HG03139 (cell line): Measurements from ENCODE around the gene SHANK1.

ENCODE experiments used
- ATAC-seq: cut with Tn5 transposase; IDR thresholded peaks from one replicate; pipeline ENCODE4 v1.9.1; 2021; ENCODE audit not compliant: unreplicated experiment

The SHANK1 gene

DNA sequence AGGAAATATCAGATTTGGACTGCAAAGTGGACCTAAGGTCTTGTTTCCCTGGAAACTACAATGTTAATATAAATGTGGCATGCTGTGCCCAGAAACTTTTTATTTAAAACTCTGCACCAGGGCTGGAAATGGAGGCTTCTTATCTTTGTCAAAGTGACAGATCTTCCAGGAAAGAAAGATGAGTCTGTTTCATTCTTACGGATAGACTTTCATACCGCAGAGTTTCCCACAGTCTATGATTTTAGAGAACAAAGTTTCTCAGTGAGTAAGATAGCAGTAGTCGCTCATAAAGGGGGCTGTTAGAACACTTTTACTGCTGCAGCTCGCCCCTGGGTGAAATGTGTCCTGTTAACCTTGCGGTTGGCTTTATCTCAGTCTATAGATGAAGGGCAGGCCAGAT is 10.3 kb upstream of the SHANK1 start:
- ATAC-seq, result no peak

DNA sequence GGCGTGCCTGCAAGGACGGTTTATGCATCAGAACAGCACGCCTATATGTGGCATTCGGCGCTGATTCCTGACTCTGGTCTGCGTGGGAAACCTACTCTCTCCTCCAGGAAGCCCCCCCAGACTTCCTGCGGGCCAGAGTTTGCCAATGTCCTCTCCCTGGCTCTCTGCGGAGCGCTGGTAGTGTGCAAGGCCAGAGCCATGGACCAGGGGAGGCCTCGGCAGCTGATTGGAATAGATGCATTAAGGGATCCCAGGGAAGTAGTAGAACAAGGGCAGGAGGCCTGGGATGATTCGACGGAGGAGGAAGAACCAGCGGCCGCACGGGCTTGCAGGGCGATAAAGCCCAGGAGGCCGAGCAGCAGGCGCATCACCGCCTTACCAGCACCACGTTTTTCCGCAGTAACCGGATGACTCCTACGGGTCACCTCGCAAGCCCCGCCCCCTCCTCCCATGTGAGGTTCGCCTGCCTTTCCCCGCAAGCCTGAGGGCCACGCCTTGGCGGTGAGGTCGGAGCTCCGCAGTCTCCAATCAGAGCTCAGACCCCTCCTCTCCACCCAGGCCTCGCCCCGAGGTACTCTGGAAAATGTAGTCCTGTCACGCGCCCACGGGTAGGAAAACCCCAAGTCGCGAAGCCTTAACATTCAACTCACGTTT is 8.6 kb upstream of the SHANK1 start:
- no peak for ATAC-seq

DNA sequence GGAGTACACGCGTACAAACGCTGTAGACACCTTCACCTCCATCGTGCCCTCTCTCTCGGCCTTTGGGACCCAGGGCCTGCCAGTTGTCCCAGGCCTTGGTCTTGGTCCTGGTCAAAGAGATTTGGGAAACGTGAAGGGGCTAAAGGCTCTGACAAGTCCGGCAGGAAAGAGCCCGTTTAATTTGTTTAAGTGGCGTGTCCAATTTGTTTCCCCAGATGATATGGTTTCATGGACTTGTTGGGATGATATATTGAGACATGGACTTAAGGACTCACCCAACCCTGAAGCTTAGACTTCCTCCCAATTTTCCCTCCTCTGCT is 6.3 kb upstream of the SHANK1 start:
- no peak for ATAC-seq

GRCh38 chr19:50725218-50725910 is 5.8 kb upstream of the SHANK1 start:
- no peak for ATAC-seq

DNA sequence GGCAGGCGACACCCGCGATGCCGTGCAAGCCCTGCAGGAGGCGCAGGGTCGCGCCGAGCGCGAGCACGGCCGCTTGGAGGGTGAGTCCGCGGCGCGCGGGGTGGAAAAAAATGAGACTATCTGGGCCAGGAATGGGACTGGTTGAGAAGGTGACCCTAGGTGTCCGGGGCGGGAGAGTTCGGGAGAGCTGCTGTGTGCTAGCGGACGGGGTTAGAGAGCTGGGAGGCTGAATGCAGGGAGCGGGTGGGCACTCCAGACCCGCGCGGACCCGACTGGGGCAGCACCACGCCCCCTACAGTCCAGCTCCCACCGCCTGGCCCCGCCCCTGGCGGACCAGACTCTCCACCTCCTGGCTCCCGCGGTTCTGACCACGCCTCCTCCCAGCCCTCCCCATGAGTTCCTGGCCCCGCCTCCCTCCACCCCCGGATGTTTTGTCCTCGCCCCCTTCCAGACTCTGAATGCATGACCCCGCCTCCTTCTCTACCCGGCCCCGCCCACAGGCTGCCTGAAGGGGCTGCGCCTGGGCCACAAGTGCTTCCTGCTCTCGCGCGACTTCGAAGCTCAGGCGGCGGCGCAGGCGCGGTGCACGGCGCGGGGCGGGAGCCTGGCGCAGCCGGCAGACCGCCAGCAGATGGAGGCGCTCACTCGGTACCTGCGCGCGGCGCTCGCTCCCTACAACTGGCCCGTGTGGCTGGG is 5.1 kb upstream of the SHANK1 start:
- ATAC-seq, result peak; percentile 62

DNA sequence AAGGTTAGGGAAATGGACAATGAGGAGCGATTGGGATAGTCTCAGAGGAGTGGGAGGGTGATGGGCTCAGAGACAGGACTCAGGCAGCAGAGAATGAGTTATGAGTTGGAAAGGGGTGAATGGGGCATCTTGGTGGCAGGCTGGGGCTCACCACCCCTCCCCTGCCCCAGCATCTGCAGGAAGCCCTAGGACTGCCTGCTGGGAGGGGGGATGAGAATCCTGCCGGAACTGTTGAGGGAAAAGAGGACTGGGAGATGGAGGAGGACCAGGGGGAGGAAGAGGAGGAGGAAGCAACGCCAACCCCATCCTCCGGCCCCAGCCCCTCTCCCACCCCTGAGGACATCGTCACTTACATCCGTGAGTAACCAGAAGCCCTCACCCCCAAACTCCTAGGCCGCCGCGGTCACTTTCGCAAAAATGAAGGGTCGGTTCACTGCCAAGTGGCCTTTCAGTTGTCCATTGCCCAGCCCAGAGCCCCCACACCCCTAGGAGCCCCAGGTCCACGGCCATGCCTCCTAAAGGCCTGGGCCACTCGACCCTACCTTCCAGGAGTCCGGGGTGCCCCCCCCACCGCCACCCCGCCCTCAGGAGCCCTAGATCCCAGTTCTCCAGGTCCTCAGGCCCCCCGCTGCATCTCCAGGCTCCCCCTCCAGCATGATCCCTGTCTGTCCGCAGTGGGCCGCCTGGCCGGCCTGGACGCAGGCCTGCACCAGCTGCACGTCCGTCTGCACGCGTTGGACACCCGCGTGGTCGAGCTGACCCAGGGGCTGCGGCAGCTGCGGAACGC is 4.3 kb upstream of the SHANK1 start:
- peak; percentile 23 for ATAC-seq

DNA sequence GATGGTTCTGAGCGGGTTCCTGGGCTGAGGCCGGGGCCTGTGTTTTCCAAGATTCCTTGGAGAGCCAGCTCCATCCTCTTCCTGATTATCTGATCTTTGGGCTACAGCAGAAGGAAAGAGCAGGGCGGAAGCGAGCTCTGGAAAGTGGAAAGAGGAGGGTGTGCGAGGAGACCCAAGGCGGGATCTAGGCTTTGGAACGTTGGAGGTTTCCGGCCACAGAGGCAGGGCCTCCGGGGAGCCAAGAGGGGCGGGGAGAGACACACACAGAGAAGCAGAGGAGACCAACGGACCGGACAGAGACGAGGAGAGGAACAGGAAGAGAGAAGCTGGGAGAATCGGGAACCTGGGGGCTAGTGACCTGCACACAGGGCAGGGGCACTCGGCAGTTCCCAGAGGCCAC is 3.5 kb upstream of the SHANK1 start, which contains the start of gene CLEC11A:
Gene CLEC11A (plus strand): TSS at position 296 of the 400 bp plus-strand sequence. CDS start 162 bp downstream, outside the sequence.
- no peak for ATAC-seq

DNA sequence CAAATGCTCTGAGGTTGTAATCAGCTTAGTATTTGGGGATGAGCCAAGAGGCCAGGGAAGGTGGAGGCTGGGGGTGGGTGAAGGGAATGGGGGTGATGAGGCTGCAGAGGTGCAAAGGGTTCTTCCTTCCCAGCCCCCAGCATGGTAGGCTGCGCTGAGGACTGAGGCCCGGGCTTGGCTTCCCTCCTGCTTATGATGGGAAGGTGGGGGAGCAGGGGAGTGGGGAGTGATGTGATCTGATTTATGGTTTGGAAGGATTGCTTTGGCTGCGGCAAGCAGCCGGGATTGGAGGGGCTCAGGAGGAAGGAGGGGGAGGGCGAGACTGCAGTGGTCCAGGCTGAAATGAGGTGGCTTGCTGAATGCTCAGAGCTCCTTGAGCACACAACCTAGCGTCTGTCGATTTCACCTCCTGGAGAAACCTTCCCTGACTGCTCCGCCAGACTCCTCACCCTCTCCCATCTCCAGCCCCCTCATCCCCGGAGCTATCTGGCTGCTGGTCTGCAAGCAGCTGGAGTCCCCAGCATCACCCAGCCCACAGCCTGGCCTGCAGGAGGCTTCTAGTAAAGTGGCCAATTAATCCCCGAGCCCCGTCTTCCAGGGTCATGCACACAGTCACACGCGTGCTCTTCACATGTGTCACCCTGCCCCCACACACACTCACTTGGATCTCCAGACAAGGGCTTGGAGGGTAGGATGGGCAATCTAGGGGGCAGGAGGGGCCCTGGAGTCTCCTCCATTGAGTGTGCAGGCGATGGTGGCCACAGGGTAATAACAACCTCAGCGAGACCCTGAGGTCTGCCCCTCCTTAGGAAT is 2.8 kb upstream of the SHANK1 start:
- no peak for ATAC-seq

DNA sequence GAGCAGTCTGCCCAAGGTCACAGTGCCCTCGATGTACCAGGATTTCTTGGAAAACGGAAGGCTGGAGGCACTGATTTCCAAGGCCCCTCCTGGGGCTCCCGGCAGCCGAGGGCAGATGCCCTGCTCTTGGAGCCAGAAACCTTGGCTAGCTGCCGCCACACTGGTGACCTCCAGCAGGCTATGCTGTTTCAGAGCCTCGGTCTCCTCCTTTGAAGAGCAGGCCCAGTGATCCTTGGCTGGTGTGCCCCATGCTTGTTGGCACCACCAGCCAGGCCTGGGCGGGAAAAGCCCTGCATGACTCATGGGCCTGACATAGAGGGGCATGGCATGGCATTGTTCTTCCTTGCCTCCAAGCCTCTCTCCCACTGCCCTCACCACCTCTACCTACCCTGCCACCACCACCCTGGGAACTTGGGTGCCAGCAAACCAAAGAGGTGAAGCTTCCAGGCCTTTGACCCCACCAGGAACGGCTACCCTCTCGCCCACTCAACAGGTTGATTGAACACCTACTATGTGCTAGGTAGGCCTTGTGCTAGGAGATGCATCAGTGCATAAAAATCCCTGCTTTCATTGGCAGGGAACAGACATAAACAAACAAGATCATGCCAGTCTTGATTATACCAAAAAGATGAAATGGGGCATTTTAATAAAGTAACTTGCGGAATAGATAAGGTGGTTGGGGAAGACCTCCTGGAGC is 2.0 kb upstream of the SHANK1 start:
- ATAC-seq, result no peak

- ATAC-seq, result no peak
Measured at GRCh38 chr19:50720921-50721381, 1.3 kb upstream of the SHANK1 start.

DNA sequence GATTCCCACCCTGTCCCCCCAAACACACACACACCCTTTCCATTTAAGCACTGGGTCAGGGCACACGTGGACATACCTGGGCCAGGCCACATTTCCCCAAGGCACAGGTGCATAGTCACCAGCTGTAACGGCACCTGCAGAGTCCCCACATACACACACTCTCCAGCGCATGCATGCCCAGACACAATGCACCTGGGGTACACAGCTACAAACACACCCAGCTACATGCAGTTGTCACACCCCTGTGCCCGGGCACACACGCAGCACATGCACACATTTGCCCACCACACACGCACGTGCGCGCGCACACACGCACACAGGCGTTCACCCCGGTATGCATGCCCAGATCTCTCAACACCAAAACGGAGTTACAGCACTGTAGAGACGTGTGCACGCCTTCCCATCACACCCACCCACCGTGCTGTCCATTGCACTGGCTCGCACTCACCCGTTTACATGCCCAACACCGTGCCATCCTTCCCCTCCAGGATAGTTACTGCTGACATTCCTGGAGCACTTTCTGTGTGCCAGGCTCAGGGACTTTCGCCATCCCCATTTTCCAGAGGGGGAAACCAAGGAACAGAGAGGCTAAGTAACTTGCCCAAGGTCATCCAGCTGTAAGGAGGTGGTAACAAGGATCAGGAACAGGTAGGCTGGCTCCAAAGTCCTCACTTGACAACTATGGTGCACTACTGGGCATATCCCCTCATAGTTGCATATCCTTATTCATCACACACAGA is 749 bp upstream of the SHANK1 start:
- ATAC-seq, result no peak

DNA sequence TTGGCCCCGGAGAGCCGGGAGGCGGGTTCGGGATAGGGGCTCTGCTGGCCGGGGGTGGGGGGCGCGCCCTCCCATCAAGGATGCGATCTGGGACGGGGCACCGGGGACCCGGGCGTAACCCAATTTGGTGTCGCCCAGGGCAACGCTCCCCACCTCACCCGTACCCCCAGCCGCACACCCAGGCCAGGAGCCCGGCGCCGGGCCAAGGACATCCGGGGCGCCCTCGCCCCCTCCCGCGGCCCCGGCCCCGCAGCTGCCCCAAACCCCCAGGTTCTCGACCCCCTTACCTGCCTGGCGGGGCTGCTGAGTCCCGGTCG is 525 bp downstream of the SHANK1 start:
- no peak for ATAC-seq

DNA sequence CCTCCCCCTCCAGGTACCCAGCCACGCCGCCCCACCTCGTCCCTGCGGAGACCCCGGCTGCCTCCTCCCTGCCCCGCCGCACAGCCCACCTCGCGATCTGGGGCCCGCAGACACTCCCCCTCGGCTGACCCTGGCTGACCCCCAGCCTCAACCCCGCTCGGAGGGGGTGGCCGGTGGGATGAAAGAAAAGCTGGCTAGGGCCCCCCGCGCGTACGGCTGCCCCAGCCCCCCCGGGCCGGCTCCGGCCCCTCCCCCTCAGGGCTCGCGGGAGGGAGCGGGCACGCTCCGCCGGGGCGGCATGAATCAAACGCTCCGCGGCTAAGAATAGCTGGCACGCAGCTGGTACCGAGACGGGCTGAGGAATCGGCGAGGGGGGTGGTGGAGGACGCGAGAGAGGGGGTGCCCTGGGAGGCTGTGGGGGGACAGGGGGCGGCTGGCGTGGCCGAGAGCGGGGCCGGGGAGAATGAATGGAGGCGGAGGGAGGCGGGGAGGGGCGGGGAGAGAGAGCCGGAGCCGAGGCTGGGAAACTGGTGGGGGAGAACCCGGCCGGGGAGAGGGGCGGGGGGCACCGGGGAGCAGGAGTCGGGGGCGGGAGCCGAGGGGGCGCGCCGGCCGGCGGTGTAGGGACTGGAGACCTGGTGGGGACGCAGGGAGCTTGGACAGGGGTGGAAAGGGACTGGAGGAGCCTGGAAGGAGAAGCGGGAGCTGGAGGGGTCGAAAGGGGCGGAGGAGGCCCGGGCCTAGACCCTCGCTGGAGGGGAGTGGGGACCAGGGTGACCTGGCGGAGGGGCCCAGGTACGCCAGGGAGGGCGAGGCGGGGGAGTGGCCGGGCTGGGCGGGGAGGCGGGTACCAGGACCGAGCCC is 1.1 kb downstream of the SHANK1 start:
- no peak for ATAC-seq

DNA sequence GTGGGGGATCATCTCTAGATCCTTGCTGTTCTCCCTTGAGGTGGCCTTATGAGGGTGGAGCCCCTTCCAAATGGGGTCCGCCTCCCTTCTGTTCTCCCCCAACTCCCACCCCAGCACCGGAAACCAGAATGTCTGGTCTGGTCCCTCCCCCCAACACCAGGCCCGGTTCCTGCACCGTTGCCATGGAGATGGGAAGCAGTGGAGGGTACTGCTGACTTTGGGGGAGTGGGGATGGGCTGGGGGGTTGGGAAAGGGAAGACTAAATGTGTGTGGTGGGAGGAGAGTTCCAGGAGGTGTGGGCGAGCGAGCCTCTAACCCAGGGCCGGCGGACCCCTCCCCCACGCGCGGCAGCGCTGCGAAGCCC is 1.7 kb downstream of the SHANK1 start:
- no peak for ATAC-seq

GRCh38 chr19:50717026-50717723 is 2.4 kb downstream of the SHANK1 start:
- no peak for ATAC-seq

DNA sequence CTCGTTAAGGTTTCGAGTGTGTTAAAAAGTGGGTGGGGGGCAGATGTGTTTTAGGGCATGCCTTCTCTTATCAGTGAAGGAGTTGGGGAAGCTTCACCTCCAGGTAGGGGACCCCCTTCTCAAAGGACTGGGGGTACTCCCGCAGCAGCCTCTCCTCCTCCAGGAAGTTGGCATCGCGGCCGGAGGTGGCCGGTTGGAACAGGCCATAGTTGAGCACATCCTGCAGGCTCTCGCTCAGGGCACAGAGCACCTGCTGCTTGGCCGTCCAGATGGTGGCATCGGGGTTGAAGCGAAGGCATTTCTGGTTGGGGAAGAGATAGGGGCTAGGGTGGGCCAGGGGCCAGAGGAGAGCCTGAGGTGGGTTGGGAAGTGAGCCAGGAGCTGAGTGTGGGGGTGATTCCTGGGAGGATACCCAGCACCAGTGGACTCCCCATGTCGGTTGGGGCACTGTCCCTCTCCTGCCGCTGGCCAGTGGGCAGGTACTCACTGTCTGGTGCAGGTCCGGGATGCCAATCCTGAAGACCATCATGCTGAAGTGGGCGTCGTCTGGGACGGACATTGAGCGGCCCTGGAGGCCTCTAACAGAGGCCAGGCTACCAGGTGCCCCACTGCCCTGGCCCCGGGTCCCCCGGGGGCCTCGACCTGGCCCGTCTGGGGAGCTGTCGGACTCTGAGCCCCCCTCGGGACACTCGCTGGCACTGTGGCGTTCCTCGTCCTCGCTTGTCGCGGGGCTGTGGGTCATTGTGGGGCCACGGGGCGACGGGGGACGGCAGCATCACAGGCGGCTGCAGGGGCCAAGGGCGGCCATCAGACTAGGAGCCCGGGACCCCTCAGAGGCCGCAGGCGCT is 3.2 kb downstream of the SHANK1 start:
- ATAC-seq, result no peak
